Renal cortical epithelial cell (primary cell): ENCODE measurements around the gene NTNG2. TPM values are rescaled to one million over a fixed set of nuclear protein-coding genes. Genes with fewer than 3 reads are reported as not detected.

Experiments
- DNase-seq: peaks from one replicate; pipeline ENCODE4 v3.0.0-alpha.2; 2011; ENCODE audit warnings: low read depth
- total RNA-seq: library from RNA; depleted of rRNA; stranded (reverse); fragments of >200 nt; gene quantifications from 2 replicates; pipeline ENCODE4 v1.2.3, GENCODE V29; 2014

The NTNG2 gene
- total RNA-seq, 1 donor from 2014 or later = 0.15 TPM

GRCh38 chr9:132201780-132202703 lies 40.2 kb downstream of the NTNG2 start:
- no peak for DNase-seq

DNA sequence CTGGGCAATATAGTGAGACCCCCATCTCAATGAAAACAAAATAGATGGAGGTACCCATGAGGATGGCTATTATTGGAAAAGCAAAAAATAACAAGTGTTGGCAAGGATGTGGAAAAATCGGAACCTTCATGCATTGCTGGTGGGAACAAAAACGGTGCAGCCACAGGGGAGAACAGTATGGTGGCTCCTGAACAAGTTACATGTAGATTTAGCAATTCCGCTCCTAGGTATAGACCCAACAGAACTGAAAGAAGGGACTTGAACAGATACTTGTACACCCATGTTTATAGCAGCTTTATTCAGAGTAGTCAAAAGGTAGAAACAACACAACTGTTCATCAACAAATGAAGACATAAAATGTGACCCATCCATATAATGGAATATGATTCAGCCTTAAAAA lies 43.0 kb downstream of the NTNG2 start:
- DNase-seq = no peak

- no peak for DNase-seq
Measured at GRCh38 chr9:132207215-132207614, 45.4 kb downstream of the NTNG2 start.

DNA sequence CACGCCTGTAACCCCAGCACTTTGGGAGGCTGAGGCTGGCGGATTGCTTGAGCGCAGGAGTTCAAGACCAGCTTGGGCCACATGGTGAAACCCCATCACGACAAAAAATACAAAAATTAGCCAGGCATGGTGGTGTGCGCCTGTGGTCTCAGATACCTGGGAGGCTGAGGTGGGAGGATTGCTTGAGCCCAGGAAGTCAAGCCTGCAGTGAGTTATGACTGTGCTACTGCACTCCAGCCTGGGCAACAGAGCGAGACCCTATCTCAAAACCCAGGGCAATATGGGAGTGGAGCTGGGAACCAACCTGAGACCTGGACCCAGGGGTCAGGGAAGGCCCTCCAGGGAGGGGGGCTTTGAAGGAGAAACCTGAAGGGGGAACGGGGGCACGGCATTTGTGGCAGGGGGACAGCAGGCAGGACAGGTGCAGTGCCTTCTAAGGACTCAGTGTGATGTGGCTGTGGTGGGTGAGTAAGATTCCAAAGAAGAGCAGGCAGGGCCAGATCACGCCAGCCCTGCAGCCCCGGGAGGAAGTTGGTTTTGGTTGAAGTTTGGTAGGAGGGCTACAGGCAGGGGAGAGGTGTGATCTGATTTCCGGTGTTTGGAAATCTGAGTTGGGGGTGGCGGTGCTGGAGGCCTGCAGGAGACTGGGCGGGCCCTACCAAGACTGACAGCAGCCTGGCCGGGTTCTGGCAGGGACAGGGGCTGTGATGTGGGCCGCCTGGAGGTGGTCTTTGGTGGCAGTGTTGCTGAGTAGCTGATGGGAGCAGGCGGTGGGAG lies 46.2 kb downstream of the NTNG2 start:
- DNase-seq = no peak

- no peak for DNase-seq
Measured at GRCh38 chr9:132209228-132209627, 47.4 kb downstream of the NTNG2 start.

DNA sequence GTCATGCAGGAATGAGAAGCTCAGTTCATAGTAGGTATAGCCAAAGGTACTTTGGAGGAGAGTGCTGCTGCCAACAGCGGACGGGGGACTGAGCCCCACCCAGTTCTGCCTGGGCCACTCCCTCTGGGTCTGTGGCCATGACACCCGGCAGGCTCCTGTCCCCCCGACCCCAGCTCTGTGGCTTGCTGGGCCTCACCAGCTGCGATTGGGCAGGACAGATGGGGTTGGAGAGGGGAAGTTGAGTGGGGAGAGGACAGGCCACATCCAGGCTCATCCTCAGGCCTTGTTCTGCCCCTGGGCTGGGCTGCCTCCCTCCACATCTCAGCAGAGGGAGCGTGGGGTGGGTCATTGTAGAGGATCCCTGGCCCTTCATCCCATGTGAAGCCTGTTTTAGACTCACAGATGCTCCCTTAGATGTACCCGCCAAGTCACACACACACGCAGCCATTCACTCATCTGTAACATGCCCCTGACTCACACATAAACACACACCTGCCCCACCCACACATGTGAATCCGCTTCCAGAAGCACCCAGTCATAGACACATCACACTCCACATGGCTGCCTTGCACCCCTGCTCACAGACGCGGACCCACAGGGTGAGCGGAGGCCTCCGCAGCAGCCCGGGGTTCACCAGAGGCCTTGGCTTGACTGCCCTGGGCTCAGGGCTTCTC lies 48.8 kb downstream of the NTNG2 start:
- peak; percentile 49 for DNase-seq

- DNase-seq = no peak
Measured at GRCh38 chr9:132211570-132211969, 49.7 kb downstream of the NTNG2 start.

GRCh38 chr9:132214027-132214622 lies 52.3 kb downstream of the NTNG2 start:
- peak; percentile 69 for DNase-seq

DNA sequence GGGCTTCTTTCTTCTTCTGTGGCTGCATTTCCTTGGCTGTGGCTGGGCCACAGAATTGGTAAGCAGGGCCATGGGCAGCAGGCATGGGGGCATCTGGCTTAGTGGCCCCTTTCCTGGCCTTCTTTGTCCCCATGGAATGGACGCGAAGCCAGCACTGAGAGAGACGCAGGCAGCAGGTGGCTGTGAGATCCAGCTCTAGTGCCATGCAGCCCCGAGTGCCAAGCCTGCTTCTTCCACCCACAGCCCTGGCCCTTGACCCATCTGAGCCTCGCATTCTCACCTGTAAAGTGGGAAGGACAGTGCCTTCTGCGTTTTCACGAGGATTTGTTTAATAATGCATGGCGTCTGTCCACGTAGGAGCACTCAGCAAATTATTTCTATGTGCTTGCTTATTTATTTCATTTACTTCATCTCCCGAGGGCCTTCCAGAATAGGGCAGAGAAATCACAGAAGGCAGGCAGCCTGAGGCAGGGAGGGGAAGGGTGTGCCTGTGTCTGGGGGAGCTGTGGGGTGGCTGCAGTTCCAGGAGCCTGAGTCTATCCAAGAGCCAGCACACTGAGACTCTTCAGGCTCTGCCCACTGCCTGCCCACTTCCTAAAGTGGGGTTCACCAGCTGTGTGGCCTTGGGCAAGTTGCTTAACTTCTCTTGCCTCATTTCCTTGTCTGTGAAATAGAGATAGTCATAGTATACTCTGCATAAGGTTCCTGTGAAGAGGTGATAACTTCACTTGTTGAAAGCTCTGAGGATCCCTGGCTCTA lies 55.2 kb downstream of the NTNG2 start:
- DNase-seq = no peak

- no peak for DNase-seq
Measured at GRCh38 chr9:132218208-132218607, 56.4 kb downstream of the NTNG2 start.

- no peak for DNase-seq
Measured at GRCh38 chr9:132221941-132222340, 60.1 kb downstream of the NTNG2 start.

- DNase-seq = no peak
Measured at GRCh38 chr9:132224645-132225044, 62.8 kb downstream of the NTNG2 start.

GRCh38 chr9:132226571-132227430 lies 64.9 kb downstream of the NTNG2 start:
- DNase-seq = no peak

DNA sequence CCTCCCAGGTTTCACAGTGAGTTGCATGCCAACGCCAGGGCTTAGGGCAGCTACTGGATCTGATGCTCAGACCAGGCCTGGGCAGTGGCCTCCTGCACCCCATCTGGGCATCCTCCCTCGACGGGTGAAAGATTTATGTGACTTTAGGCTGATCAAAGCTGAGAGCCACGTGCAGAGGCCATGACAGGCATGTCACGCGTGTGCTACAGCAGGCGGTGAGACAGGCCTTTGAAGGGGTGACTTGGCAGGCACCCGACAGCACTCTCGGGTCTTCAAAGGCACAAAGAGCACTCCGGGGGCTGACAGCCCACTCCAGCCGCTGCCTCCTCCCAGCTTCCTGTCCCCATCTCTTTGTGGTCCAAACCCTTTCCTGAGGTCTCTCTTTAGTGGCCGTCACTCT lies 66.2 kb downstream of the NTNG2 start:
- DNase-seq = no peak

- no peak for DNase-seq
Measured at GRCh38 chr9:132230605-132231004, 68.7 kb downstream of the NTNG2 start.

- no peak for DNase-seq
Measured at GRCh38 chr9:132231019-132231701, 69.3 kb downstream of the NTNG2 start.

GRCh38 chr9:132232522-132232921 lies 70.7 kb downstream of the NTNG2 start:
- no peak for DNase-seq

DNA sequence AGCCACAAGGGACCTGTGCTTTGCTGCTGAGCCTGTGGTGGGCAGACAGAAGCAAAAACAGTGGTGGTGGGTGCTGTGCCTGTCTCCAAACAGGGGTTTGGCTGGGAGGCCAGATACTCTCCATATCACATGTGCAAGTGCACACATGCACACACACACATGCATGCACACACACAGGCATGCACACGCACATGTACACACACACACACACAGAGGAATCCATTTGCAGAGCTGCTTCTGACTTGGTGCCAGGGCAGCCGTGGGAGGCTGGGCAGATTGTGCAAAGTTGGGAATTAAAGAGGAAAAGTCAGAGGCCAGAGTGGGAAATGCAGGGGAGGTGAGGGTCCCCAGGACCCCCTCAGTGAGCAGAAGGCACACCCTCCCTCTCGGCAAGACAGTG lies 71.3 kb downstream of the NTNG2 start:
- DNase-seq = no peak

GRCh38 chr9:132234535-132234934 lies 72.7 kb downstream of the NTNG2 start:
- DNase-seq = no peak

DNA sequence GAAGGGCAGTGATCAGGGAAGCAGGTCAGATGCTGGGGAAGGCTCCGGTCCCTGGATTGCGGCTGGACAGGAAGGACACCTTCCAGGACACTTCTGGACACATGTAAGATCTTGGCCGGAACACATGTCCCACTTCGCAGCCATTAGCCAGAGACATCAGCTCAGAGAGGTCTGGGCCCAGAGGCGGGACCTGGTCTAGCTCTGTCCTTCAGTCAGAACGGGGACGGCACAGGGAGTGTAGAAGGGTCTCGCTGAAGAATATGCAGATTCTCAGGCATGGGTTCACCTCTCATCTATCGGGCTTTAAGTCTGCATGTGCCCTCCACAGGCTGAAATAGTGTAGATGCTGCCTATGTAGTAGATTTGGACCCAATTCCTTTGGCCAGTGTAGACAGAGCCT lies 73.3 kb downstream of the NTNG2 start:
- DNase-seq = no peak
